ENCODE results near the gene DIP2B. TPM values are rescaled to one million over a fixed set of nuclear protein-coding genes. Genes with fewer than 3 reads are reported as not detected.

DIP2B gene
- total RNA-seq, 3 donors from 2014 or later (not counting 1 experiment from before 2014, with no cell fraction given), result 17.2 to 23.2 (median 22.2) TPM

DNA sequence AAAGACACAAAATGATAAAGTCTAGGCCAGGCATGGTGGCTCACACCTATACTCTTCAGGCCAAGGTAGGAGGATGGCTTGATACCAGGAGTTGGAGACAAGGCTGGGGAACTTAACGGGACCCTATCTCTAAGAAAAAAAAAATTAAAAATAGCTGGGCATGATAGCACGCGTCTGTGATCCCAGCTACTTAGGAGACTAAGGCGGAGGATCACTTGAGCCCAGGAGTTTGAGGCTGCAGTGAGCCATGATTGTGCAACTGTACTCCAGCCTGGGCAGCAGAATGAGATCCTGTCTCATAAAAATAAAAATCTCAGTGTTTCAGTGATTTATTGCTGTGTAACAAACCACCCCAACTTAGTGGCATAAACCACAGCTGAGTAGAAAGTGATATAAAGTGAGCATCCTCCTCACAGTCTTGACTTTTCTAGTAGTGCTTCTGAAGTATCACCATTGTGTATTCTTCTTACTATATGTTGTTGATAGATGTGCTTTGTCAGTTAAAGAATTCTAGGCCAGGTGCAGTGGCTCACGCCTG is 248.5 kb downstream of the DIP2B start:
- Mint-ChIP-seq H3K36me3 (no peaks in the 10 kb centered on the region), H3K4me1 (no peaks in the 10 kb centered on the region), H3K27me3 (ENCODE audit: low read depth in 2 of 2) (no peaks in the 10 kb centered on the region), H3K9me3 (no peaks in the 10 kb centered on the region), H3K27ac (no peak overlapping the region), H3K4me3 (no peak overlapping the region)
- no peak for DNase-seq
- TF ChIP-seq, protein P1, sequence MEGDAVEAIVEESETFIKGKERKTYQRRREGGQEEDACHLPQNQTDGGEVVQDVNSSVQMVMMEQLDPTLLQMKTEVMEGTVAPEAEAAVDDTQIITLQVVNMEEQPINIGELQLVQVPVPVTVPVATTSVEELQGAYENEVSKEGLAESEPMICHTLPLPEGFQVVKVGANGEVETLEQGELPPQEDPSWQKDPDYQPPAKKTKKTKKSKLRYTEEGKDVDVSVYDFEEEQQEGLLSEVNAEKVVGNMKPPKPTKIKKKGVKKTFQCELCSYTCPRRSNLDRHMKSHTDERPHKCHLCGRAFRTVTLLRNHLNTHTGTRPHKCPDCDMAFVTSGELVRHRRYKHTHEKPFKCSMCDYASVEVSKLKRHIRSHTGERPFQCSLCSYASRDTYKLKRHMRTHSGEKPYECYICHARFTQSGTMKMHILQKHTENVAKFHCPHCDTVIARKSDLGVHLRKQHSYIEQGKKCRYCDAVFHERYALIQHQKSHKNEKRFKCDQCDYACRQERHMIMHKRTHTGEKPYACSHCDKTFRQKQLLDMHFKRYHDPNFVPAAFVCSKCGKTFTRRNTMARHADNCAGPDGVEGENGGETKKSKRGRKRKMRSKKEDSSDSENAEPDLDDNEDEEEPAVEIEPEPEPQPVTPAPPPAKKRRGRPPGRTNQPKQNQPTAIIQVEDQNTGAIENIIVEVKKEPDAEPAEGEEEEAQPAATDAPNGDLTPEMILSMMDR (IDR thresholded peaks at IDR 0.05), result no peak
- Histone ChIP-seq H3K27me3 (ENCODE audit: control insufficient read depth, insufficient read depth, low read length) (no peaks in the 10 kb centered on the region), H3K36me3 (ENCODE audit: control insufficient read depth, insufficient read depth, low read length) (no peaks in the 10 kb centered on the region), H3K9me3 (ENCODE audit: control insufficient read depth, insufficient read depth, low read length) (no peaks in the 10 kb centered on the region), H3K4me1 (ENCODE audit: control insufficient read depth, insufficient read depth, low read length) (no peaks in the 10 kb centered on the region), H3K4me3 (ENCODE audit: low read length) (no peak overlapping the region), H3K27ac (ENCODE audit: low read length) (no peak overlapping the region)
- intact Hi-C loops (cut with micrococcal nuclease), result no loop called here
- WGBS (ENCODE audit: insufficient coverage), result 96% methylated on average over 5 of the region's 5 CpGs
- no peak for ATAC-seq

- Histone ChIP-seq H3K27ac (ENCODE audit: low read length) (peak within 1 kb of the TSS; percentile 96), H3K27me3 (ENCODE audit: control insufficient read depth, insufficient read depth, low read length) (no peaks in the 10 kb centered on the region), H3K9me3 (ENCODE audit: control insufficient read depth, insufficient read depth, low read length) (no peaks in the 10 kb centered on the region), H3K4me3 (ENCODE audit: low read length) (peak within 1 kb of the TSS; percentile 92), H3K36me3 (ENCODE audit: control insufficient read depth, insufficient read depth, low read length) (no peaks in the 10 kb centered on the region), H3K4me1 (ENCODE audit: control insufficient read depth, insufficient read depth, low read length) (peaks cover 17% of the 10 kb centered on the region)
- H3K4me1 Mint-ChIP-seq, result peaks cover 26 to 37% of the 10 kb centered on the region in 2 donors
- H3K9me3 Mint-ChIP-seq, result no peaks in the 10 kb centered on the region
- WGBS (ENCODE audit: insufficient coverage), result 0% methylated on average over 43 of the region's 51 CpGs
- no peaks in the 10 kb centered on the region for H3K36me3 Mint-ChIP-seq
- peak; percentile 91 to 95 for DNase-seq
- intact Hi-C loops (cut with micrococcal nuclease), result loop anchor here (1.0 kb wide), 1 partner anchor 263 kb away; the partner anchor contains the start of gene SLC11A2
- no peaks in the 10 kb centered on the region for H3K27me3 Mint-ChIP-seq (ENCODE audit: low read depth in 2 of 2)
- TF ChIP-seq, protein P1 (IDR thresholded peaks at IDR 0.05), result no peak
- H3K27ac Mint-ChIP-seq, result peak within 1 kb of the TSS; percentile 91 to 93
- peak within 1 kb of the TSS; percentile 97 for H3K4me3 Mint-ChIP-seq
- ATAC-seq, result peak; percentile 75 to 91 (median 82)
Observed at GRCh38 chr12:50763639-50764285, 259.0 kb downstream of the DIP2B start, which contains the start of gene ATF1. Gene ATF1, plus strand, starts transcription at chr12:50764101. Its CDS starts 16,045 bp downstream, at chr12:50780146.

DNA sequence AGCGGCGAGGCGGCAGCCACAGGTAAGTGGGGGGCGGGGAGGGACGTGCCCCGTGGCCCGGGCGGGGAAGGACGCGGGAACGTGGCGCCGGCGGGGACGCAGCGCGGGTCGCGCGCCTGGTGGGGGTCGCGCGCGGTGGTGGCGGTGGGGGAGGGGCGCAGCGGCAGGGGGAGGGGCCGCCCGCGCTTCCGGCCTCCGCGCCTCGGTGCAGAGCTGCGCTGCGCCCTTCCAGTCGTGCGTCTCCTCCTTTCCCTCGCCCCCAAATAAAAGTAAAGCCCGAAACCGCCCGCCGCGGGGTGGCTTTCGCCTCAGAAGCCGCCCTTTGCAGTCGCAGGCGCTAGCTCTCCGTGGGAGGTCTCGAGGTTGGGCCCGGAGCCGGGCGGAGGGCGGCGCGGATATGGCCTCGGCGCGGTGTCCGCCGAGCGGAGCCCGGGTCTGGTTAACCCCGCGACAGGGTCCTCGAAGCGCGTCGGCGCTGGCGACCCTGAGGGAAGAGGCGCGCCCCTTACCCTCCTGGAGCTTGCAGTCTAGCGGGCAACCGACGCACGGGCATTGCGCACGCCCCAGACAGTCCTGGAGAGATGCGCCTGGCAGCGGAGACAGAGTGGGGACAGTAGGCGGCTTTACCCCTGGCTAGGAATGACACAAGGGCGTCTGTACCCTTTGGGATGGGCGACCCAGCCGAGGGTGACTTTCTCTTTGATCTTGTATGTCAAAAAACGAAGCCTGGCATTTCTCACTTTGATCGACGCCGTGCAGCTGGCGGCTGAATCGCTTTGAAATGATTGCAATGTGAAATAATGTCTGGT is 259.7 kb downstream of the DIP2B start:
- H3K4me1 Mint-ChIP-seq, result peaks cover 26 to 41% of the 10 kb centered on the region in 2 donors
- DNase-seq, result peak; percentile 69 to 89
- TF ChIP-seq, protein P1 (IDR thresholded peaks at IDR 0.05), result no peak
- intact Hi-C loops (cut with micrococcal nuclease), result loop anchor here (1.0 to 5.0 kb wide), 5 partner anchors 61 to 588 kb away; a partner anchor contains a TSS
- Histone ChIP-seq H3K4me1 (ENCODE audit: control insufficient read depth, insufficient read depth, low read length) (peaks cover 17% of the 10 kb centered on the region), H3K9me3 (ENCODE audit: control insufficient read depth, insufficient read depth, low read length) (no peaks in the 10 kb centered on the region), H3K36me3 (ENCODE audit: control insufficient read depth, insufficient read depth, low read length) (no peaks in the 10 kb centered on the region), H3K4me3 (ENCODE audit: low read length) (peak overlapping the region; percentile 92), H3K27me3 (ENCODE audit: control insufficient read depth, insufficient read depth, low read length) (no peaks in the 10 kb centered on the region), H3K27ac (ENCODE audit: low read length) (peak overlapping the region; percentile 96)
- no peaks in the 10 kb centered on the region for H3K36me3 Mint-ChIP-seq
- ATAC-seq, result peak; percentile 66 to 84 (median 70)
- H3K4me3 Mint-ChIP-seq, result peak overlapping the region; percentile 97
- H3K27ac Mint-ChIP-seq, result peak overlapping the region; percentile 91 to 93
- H3K9me3 Mint-ChIP-seq, result no peaks in the 10 kb centered on the region
- WGBS (ENCODE audit: insufficient coverage), result under 1% methylated on average over 91 of the region's 91 CpGs
- H3K27me3 Mint-ChIP-seq (ENCODE audit: low read depth in 2 of 2), result no peaks in the 10 kb centered on the region

Measured in natural killer cell (primary cell).